Caco-2 (cell line): Measurements from ENCODE around the gene PGA4. TPM values are rescaled to one million over a fixed set of nuclear protein-coding genes. Genes with fewer than 3 reads are reported as not detected.
"Not testable (repeated sequence)": the region's sequence is repeated elsewhere in the genome, so short reads cannot be mapped to it uniquely, and the experiment has no call there.

Experiments used
- Bru-seq: library from RNA; stranded (reverse); fragments of 400-500 nt; gene quantifications from one replicate; lab custom pipeline; 2021; lab: Mats Ljungman, UMichigan
- BruChase-seq, 2 experiments: library from RNA; stranded (reverse); fragments of 400-500 nt; gene quantifications; one replicate each; lab custom pipeline; 2021; lab: Mats Ljungman, UMichigan
- BruUV-seq: library from RNA; stranded (reverse); fragments of 400-500 nt; replicated peaks from 2 replicates; lab custom pipeline; 2021; lab: Mats Ljungman, UMichigan
- CTCF ChIA-PET: fragments of 300-600 bp; sonication (Branson Sonifier 250); formaldehyde crosslinking; loops from one replicate; lab custom pipeline; 2022; ENCODE audit warnings: antibody characterized with exemption; lab: Charles Lee
- POLR2A ChIA-PET: fragments of 300-600 bp; sonication (Branson Sonifier 250); formaldehyde crosslinking; loops from one replicate; lab custom pipeline; 2022; ENCODE audit warnings: antibody characterized with exemption; lab: Charles Lee
- DNase-seq, 2 experiments: peaks; one replicate each; pipeline versions ENCODE4 v3.0.0 to v3.0.0-alpha.2; 2020 to 2022
- H3K27me3 ChIP-seq: replicated peaks from 2 replicates; pipeline ENCODE4 v1.6.0; 2011; ENCODE audit warnings: low read length; ENCODE audit not compliant: control insufficient read depth, insufficient read depth
- H3K36me3 ChIP-seq: 2 replicates; pipeline ENCODE4 v1.5.1; 2011; ENCODE audit warnings: low read length; ENCODE audit not compliant: control insufficient read depth, insufficient read depth
- H3K4me1 ChIP-seq: fragments of 250-450 bp; sonication (Bioruptor Pico); 2 replicates; pipeline ENCODE4 v1.5.1; 2020; ENCODE audit warnings: mild to moderate bottlenecking
- H3K4me3 ChIP-seq: 2 replicates; pipeline ENCODE4 v1.5.1; 2011; ENCODE audit warnings: low read depth, mild to moderate bottlenecking, control low read depth, low read length
- H3K9me3 ChIP-seq: fragments of 250-450 bp; sonication (Bioruptor Pico); 2 replicates; pipeline ENCODE4 v1.5.1; 2020; ENCODE audit warnings: mild to moderate bottlenecking, moderate library complexity
- H3K27ac Mint-ChIP-seq: one replicate; pipeline ENCODE4 v1.8.0; 2022; ENCODE audit warnings: mixed read lengths; ENCODE audit not compliant: unreplicated experiment
- H3K27me3 Mint-ChIP-seq: one replicate; pipeline ENCODE4 v1.8.0; 2022; ENCODE audit warnings: mixed read lengths; ENCODE audit not compliant: insufficient read depth, unreplicated experiment
- H3K36me3 Mint-ChIP-seq: one replicate; pipeline ENCODE4 v1.8.0; 2022; ENCODE audit warnings: mild to moderate bottlenecking, mixed read lengths; ENCODE audit not compliant: insufficient read depth, unreplicated experiment
- H3K4me1 Mint-ChIP-seq: one replicate; pipeline ENCODE4 v1.8.0; 2022; ENCODE audit warnings: low read depth, mixed read lengths; ENCODE audit not compliant: unreplicated experiment
- H3K4me3 Mint-ChIP-seq: one replicate; pipeline ENCODE4 v1.8.0; 2022; ENCODE audit warnings: mild to moderate bottlenecking, moderate library complexity, mixed read lengths; ENCODE audit not compliant: unreplicated experiment
- H3K9me3 Mint-ChIP-seq: one replicate; pipeline ENCODE4 v1.8.0; 2022; ENCODE audit warnings: mixed read lengths; ENCODE audit not compliant: unreplicated experiment
- CTCF ChIP-seq, 2 experiments: fragments of 200-600 bp in 1 of 2; IDR thresholded peaks; 1 replicate in 1 of 2; 2 replicates in 1 of 2; pipeline versions ENCODE4 v1.5.1 to v1.8.0; 2011 to 2022; ENCODE audit warnings: antibody characterized with exemption in 1 of 2, control low read depth in 1 of 2, inconsistent platforms in 1 of 2, low read depth in 1 of 2, low read length in 1 of 2, mild to moderate bottlenecking in 1 of 2, moderate library complexity in 1 of 2; ENCODE audit not compliant: insufficient read depth in 1 of 2, severe bottlenecking in 1 of 2, unreplicated experiment in 1 of 2
- intact Hi-C: fragments of 100-400 bp; cut with micrococcal nuclease; formaldehyde crosslinking; loops from one replicate; pipeline ENCODE4 v1.10.0; 2022; ENCODE audit not compliant: unreplicated experiment
- long read RNA-seq: library from polyadenylated mRNA; stranded (forward); transcript quantifications from one replicate; pipeline ENCODE4 v2.0.0, GENCODE V29; 2022
- total RNA-seq: library from RNA; stranded (reverse); gene quantifications from 2 replicates; pipeline ENCODE4 v1.2.3, GENCODE V29; 2022

Gene PGA4
- total RNA-seq: not detected in 2 replicates
- not detected for Bru-seq, nascent RNA
- BruChase-seq, experiment 1, labeled RNA remaining after a 2-hour chase: not detected
- BruChase-seq, experiment 2, labeled RNA remaining after a 6-hour chase: not detected
- long read RNA-seq: 0 reads

- BruUV-seq, H3K27me3 Mint-ChIP-seq, H3K27ac Mint-ChIP-seq, H3K36me3 ChIP-seq, H3K36me3 Mint-ChIP-seq, CTCF ChIA-PET, H3K4me3 ChIP-seq, POLR2A ChIA-PET, H3K9me3 Mint-ChIP-seq, H3K4me1 Mint-ChIP-seq, intact Hi-C loops, H3K27me3 ChIP-seq, H3K4me3 Mint-ChIP-seq, H3K9me3 ChIP-seq, DNase-seq, H3K4me1 ChIP-seq: not testable (repeated sequence)
These were observed at the start of gene PGA4 for GRCh38 chr11:61222047-61222446. TSS of gene PGA4 (plus strand) at chr11:61222347. CDS start at chr11:61222401, 54 bp downstream.

- intact Hi-C loops: loop anchor here (5.0 kb wide), 1 partner anchor 395 kb away; no protein-coding TSS in a partner anchor
- Mint-ChIP-seq H3K27ac (no peak overlapping the region), H3K27me3 (no peaks in the 10 kb centered on the region), H3K9me3 (peaks cover 13% of the 10 kb centered on the region), H3K36me3 (no peaks in the 10 kb centered on the region), H3K4me1 (peaks cover 7% of the 10 kb centered on the region), H3K4me3 (no peak overlapping the region)
- peak in 1 of 2 experiments; percentile 9 for DNase-seq
- TF ChIP-seq CTCF (IDR thresholded peaks at IDR 0.05; ENCODE audit: insufficient read depth in 1 of 2, low read depth in 1 of 2, low read length in 1 of 2, severe bottlenecking in 1 of 2, unreplicated experiment in 1 of 2): no peak
- H3K4me1 ChIP-seq: peaks cover 9% of the 10 kb centered on the region
- CTCF ChIA-PET: interaction anchor here (1.0 to 1.6 kb wide), 2 partner anchors 42 to 248 kb away, joined by 3 to 4 read pairs; partner anchors contain the start of gene TMEM132A
- POLR2A ChIA-PET: no interaction called here
- H3K27me3 ChIP-seq: no peaks in the 10 kb centered on the region
- BruUV-seq: no TSS peak
- H3K36me3 ChIP-seq: no peaks in the 10 kb centered on the region
- no peak overlapping the region for H3K4me3 ChIP-seq
- H3K9me3 ChIP-seq: peaks cover 4% of the 10 kb centered on the region; the same call in 1 of the 2 replicates
These were observed 49.8 kb upstream of the PGA4 start for GRCh38 chr11:61172356-61172755.

GRCh38 chr11:61172888-61173287 lies 49.3 kb upstream of the PGA4 start:
- H3K9me3 ChIP-seq: peaks cover 4% of the 10 kb centered on the region; the same call in 1 of the 2 replicates
- no peak for TF ChIP-seq CTCF (IDR thresholded peaks at IDR 0.05; ENCODE audit: insufficient read depth in 1 of 2, low read depth in 1 of 2, low read length in 1 of 2, severe bottlenecking in 1 of 2, unreplicated experiment in 1 of 2)
- no peak overlapping the region for H3K4me3 Mint-ChIP-seq
- peaks cover 7% of the 10 kb centered on the region for H3K4me1 Mint-ChIP-seq
- H3K27me3 ChIP-seq: no peaks in the 10 kb centered on the region
- H3K27ac Mint-ChIP-seq: no peak overlapping the region
- H3K36me3 Mint-ChIP-seq: no peaks in the 10 kb centered on the region
- intact Hi-C loops: loop anchor here (1.0 to 5.0 kb wide), 3 partner anchors 44 to 396 kb away; no protein-coding TSS in a partner anchor
- no peaks in the 10 kb centered on the region for H3K27me3 Mint-ChIP-seq
- ChIA-PET POLR2A (no interaction called here), CTCF (no interaction called here)
- no peaks in the 10 kb centered on the region for H3K36me3 ChIP-seq
- BruUV-seq: no TSS peak
- DNase-seq: no peak
- peaks cover 13% of the 10 kb centered on the region for H3K9me3 Mint-ChIP-seq
- H3K4me3 ChIP-seq: no peak overlapping the region
- H3K4me1 ChIP-seq: peaks cover 8% of the 10 kb centered on the region; the same call in 1 of the 2 replicates
